Dedifferentiated amniotic fluid mesenchymal stem cell (primary cell): ENCODE data around the gene ACO1.

Experiments used
- DNase-seq: peaks from one replicate; pipeline ENCODE4 v3.0.0-alpha.2; 2016; ENCODE audit errors: extremely low spot score

ACO1 gene

GRCh38 chr9:32419921-32420320 is 35.5 kb downstream of the ACO1 start:
- DNase-seq, result no peak

GRCh38 chr9:32422237-32422806 is 37.9 kb downstream of the ACO1 start:
- DNase-seq, result no peak

DNA sequence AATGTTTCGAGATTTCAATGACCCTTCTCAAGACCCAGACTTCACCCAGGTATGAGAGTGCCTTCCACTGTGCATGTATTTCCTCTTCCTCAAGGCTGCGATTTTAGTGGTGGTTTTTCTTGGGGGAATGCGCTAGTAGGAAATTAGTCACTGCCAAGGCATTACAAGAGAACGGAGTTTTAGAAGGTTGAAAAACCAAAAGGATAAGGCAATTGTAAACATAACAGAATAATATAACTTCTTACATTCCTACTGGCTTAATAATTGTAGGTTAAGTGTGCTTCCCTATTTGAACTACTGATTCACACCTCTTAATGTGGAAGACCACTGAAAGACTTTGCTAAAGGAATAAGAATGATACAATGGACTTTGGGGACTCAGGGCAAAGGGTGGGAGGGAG is 38.9 kb downstream of the ACO1 start:
- no peak for DNase-seq

DNA sequence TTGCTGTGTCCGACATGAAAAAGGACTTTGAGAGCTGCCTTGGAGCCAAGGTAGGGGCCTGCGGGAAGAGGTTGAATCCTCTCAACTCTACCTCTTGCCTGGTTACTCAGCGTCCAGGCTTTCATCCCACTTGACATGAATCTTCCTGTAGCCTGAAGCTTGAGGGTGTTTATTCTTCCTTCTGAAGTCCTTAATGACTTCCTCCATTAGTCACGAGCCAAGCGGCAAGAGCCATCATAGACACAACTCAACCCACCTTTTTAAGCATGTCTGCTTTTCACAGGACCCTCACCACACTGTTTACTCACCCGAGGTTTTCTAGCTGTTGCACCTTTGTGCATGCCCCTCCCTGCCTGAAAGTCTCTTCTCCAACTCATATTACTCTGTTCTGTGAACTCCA is 40.2 kb downstream of the ACO1 start:
- DNase-seq, result no peak

DNA sequence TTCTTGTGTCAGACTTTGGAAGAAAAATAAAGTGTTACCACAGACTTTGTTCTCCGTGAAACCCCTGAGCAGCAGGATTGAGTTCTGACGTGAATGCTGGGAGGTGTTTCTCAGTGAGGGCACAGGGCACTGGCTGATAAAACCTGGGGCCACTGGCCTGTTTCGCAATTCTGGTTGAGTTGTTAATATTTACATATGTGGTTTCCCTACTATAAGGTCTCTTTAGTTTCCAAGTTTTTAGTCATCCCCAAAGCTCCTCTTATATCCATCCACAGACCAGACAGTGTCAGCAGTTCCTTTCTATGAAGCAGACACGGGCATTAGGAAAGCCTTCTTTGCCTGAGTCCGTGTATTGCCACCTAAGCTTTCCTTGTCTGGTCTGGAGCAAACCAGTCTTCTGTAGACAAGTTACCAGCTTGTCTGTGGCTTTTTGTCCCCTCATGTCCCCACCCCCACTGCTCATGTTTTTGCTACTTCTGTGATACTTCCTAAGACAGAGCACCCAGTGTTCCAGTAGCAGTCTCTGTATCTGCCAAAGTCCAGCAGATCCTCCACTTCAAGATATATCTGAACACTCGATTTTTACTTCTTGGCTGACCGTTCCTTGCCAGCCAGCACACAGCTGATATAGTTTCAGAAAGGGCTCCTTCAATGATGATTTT is 42.0 kb downstream of the ACO1 start:
- DNase-seq, result no peak

- DNase-seq, result no peak
Observed at GRCh38 chr9:32427111-32427873, 42.8 kb downstream of the ACO1 start.

DNA sequence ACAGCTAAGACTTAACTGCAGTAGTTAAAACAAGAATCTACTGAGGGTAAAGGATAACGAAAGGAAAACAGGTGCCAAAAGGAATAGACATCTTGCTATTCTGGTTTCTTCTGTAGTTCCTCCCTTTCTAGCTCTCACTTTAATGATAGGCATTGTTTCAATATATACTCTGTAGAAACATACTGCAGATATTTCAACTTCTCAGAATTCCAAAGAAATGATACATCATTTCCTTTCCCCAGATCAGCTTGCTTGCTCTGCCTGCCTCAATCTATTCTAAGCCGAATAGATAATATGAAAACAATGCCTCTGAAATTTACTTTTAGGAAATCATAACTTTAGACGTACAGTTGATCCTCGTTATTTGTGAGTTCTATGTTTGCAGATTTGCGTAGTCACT is 46.3 kb downstream of the ACO1 start:
- peak; percentile 72 for DNase-seq

- no peak for DNase-seq
Observed at GRCh38 chr9:32431196-32431595, 46.8 kb downstream of the ACO1 start.

DNA sequence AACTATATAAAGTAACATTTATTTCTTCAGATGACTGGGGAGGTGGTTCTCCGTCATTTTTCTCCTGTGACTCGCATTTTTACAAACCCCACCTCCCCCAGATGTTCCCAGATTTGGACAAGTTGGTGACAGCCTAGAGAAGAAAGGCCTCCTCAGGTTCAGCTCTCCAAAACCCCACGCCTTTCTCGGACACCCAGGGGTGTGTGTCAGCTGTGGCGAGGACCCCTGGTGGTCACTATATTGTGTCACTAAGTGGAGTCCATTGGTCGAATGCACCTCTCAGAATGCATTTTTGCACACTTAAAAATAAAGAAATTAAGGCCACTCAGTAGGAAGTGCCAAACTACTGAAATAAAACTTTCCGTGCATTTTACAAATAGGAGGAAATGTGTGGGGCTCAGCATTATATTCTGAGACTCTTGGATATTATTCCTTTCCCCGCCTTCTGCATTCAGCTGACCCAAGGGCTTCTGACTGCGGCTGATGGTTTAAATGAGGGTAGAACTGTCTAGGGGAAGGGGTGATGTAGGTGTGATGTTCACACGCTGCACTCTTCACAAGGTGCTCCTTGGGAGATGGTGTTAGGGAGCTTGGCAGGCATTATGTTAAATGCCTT is 47.6 kb downstream of the ACO1 start:
- no peak for DNase-seq

- no peak for DNase-seq
Observed at GRCh38 chr9:32434892-32435291, 50.4 kb downstream of the ACO1 start.

GRCh38 chr9:32441678-32442077 is 57.2 kb downstream of the ACO1 start:
- no peak for DNase-seq

GRCh38 chr9:32442433-32442832 is 58.0 kb downstream of the ACO1 start:
- no peak for DNase-seq

DNA sequence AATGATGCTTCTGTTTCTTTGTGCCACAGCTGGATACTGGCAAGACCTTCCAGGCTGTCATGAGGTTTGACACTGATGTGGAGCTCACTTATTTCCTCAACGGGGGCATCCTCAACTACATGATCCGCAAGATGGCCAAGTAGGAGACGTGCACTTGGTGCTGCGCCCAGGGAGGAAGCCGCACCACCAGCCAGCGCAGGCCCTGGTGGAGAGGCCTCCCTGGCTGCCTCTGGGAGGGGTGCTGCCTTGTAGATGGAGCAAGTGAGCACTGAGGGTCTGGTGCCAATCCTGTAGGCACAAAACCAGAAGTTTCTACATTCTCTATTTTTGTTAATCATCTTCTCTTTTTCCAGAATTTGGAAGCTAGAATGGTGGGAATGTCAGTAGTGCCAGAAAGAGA is 65.5 kb downstream of the ACO1 start:
- no peak for DNase-seq

DNA sequence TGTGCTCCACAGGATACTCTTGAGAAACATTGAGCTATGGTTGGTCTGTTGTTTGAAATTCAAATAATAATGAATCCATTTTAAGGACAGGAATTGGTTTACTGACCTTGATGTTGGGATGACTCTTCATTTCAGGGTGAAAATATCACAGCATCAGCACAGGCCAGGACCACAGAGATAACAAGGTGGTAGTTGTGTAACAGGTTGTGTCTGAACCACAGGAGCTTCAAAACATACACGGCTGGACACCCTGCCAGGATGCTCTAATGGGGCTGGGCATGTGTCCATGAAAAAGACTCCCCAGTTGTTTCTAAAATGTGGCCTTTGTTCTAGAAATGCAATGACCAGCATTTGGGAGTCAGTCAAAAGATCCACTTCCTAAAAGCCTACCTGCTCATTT is 69.8 kb downstream of the ACO1 start:
- no peak for DNase-seq

DNA sequence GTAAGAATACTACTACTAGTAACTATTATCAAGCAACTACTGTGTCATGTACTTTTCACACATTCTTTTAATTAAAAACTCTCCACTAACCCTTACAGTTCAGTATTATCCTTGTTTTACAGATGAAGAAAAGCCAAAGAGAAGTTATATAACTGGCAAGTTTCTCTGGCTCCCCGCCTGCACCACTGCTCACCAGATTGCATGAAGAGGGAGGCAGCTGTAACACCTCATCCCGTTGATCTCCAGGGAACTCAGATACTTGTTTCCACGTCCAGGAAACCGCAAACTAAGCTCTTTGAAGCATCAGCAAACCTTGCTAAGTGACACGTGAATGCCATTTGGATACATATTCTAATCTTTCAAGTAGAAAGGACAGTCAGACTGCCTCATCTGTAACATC is 71.3 kb downstream of the ACO1 start:
- no peak for DNase-seq

DNA sequence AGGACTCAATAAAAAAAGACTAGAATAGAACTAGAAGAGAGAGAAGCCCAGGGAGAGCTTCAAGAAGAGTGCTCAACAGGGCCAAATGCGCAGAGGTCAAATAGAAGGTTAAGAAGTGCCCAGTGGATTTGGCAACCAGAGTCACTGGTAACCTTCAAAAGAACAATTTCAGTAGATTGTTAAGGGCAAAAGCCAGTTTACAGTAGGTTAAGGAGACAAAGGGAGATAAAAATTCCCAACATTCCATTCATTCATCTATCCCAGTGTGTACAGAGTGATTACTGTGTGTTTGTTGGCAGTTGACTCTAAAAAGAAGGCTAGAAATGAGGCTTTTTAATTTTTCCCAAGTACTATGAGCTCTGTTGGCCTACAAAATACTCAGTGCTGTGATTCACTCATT is 72.1 kb downstream of the ACO1 start:
- DNase-seq, result no peak

GRCh38 chr9:32463500-32464293 is 79.3 kb downstream of the ACO1 start:
- no peak for DNase-seq

- no peak for DNase-seq
Observed at GRCh38 chr9:32468740-32469139, 84.3 kb downstream of the ACO1 start.

GRCh38 chr9:32472344-32472743 is 87.9 kb downstream of the ACO1 start:
- no peak for DNase-seq

DNA sequence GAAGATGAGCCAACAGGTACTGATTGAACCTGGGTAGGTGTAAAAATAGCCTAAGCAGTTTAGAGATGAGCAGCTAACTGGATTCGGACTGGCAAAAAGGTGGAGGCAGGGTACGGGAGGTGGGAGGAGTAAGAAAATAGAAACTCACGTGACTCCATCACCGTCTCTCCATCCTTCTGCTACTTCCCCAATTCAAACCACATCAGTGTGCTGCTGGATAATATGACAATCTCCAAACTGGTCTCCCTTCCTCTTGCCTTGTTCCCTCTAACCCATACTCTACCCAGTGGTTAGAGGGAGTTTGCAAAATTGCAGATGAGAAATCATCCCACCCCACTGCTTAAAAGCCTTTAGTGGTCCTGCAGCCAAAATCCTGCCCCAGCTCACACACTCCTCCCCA is 98.9 kb downstream of the ACO1 start:
- no peak for DNase-seq

GRCh38 chr9:32486839-32487562 is 102.6 kb downstream of the ACO1 start:
- DNase-seq, result peak; percentile 18
